Measurements from ENCODE around the gene GPER1.

DNA sequence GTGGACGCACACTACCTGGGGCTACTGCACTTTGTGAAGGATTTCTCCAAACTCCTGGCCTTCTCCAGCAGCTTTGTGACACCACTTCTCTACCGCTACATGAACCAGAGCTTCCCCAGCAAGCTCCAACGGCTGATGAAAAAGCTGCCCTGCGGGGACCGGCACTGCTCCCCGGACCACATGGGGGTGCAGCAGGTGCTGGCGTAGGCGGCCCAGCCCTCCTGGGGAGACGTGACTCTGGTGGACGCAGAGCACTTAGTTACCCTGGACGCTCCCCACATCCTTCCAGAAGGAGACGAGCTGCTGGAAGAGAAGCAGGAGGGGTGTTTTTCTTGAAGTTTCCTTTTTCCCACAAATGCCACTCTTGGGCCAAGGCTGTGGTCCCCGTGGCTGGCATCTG is 29.6 kb upstream of the GPER1 start:
- TF ChIP-seq, protein P1, sequence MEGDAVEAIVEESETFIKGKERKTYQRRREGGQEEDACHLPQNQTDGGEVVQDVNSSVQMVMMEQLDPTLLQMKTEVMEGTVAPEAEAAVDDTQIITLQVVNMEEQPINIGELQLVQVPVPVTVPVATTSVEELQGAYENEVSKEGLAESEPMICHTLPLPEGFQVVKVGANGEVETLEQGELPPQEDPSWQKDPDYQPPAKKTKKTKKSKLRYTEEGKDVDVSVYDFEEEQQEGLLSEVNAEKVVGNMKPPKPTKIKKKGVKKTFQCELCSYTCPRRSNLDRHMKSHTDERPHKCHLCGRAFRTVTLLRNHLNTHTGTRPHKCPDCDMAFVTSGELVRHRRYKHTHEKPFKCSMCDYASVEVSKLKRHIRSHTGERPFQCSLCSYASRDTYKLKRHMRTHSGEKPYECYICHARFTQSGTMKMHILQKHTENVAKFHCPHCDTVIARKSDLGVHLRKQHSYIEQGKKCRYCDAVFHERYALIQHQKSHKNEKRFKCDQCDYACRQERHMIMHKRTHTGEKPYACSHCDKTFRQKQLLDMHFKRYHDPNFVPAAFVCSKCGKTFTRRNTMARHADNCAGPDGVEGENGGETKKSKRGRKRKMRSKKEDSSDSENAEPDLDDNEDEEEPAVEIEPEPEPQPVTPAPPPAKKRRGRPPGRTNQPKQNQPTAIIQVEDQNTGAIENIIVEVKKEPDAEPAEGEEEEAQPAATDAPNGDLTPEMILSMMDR (IDR thresholded peaks at IDR 0.05), result no peak
- TF ChIP-seq, protein P2, sequence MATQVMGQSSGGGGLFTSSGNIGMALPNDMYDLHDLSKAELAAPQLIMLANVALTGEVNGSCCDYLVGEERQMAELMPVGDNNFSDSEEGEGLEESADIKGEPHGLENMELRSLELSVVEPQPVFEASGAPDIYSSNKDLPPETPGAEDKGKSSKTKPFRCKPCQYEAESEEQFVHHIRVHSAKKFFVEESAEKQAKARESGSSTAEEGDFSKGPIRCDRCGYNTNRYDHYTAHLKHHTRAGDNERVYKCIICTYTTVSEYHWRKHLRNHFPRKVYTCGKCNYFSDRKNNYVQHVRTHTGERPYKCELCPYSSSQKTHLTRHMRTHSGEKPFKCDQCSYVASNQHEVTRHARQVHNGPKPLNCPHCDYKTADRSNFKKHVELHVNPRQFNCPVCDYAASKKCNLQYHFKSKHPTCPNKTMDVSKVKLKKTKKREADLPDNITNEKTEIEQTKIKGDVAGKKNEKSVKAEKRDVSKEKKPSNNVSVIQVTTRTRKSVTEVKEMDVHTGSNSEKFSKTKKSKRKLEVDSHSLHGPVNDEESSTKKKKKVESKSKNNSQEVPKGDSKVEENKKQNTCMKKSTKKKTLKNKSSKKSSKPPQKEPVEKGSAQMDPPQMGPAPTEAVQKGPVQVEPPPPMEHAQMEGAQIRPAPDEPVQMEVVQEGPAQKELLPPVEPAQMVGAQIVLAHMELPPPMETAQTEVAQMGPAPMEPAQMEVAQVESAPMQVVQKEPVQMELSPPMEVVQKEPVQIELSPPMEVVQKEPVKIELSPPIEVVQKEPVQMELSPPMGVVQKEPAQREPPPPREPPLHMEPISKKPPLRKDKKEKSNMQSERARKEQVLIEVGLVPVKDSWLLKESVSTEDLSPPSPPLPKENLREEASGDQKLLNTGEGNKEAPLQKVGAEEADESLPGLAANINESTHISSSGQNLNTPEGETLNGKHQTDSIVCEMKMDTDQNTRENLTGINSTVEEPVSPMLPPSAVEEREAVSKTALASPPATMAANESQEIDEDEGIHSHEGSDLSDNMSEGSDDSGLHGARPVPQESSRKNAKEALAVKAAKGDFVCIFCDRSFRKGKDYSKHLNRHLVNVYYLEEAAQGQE (IDR thresholded peaks at IDR 0.05), result no peak
- TF ChIP-seq, protein P3, sequence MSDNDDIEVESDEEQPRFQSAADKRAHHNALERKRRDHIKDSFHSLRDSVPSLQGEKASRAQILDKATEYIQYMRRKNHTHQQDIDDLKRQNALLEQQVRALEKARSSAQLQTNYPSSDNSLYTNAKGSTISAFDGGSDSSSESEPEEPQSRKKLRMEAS (IDR thresholded peaks at IDR 0.05), result no peak
- TF ChIP-seq CHD2 (IDR thresholded peaks at IDR 0.05; ENCODE audit: low read length, partially characterized antibody) (no peak), CEBPB (IDR thresholded peaks at IDR 0.05) (no peak)
- TF ChIP-seq, protein P4, sequence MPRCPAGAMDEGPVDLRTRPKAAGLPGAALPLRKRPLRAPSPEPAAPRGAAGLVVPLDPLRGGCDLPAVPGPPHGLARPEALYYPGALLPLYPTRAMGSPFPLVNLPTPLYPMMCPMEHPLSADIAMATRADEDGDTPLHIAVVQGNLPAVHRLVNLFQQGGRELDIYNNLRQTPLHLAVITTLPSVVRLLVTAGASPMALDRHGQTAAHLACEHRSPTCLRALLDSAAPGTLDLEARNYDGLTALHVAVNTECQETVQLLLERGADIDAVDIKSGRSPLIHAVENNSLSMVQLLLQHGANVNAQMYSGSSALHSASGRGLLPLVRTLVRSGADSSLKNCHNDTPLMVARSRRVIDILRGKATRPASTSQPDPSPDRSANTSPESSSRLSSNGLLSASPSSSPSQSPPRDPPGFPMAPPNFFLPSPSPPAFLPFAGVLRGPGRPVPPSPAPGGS (IDR thresholded peaks at IDR 0.05), result no peak

Data from A549 (cell line).